IMR-90 (cell line): ENCODE measurements around the gene CDKL1. TPM values are rescaled to one million over a fixed set of nuclear protein-coding genes. Genes with fewer than 3 reads are reported as not detected.

Experiments used
- ATAC-seq: fragments of 200-7000 bp; cut with Tn5 transposase; 2 replicates; pipeline ENCODE4 v1.9.1; 2020; ENCODE audit warnings: low read depth, mild to moderate bottlenecking, moderate library complexity
- BruUV-seq: library from RNA; stranded (reverse); fragments of 400-500 nt; replicated peaks from 2 replicates; lab custom pipeline; 2021; lab: Mats Ljungman, UMichigan
- CTCF ChIA-PET: fragments of 300-600 bp; formaldehyde crosslinking; extraction: SDS; loops from one replicate; lab custom pipeline; 2021; ENCODE audit warnings: antibody characterized with exemption; lab: Yijun Ruan, JAX
- POLR2A ChIA-PET: fragments of 300-600 bp; sonication (Branson Sonifier 250); formaldehyde crosslinking; loops from one replicate; lab custom pipeline; 2022; ENCODE audit warnings: antibody characterized with exemption; ENCODE audit not compliant: unreplicated experiment; lab: Charles Lee
- DNase-seq: peaks from one replicate; pipeline ENCODE4 v3.0.0; 2013
- H2AFZ ChIP-seq: replicated peaks from 2 replicates; pipeline ENCODE3; 2013; ENCODE audit warnings: low read length, mild to moderate bottlenecking; ENCODE audit not compliant: poor library complexity
- H2AK5ac ChIP-seq: 2 replicates; pipeline ENCODE4 v1.6.1; 2013; ENCODE audit warnings: low read depth, low read length, inconsistent platforms
- H2AK9ac ChIP-seq: replicated peaks from 2 replicates; pipeline ENCODE3; 2013; ENCODE audit warnings: mild to moderate bottlenecking, low read depth, low read length, moderate library complexity; ENCODE audit not compliant: poor library complexity
- H2BK120ac ChIP-seq: 2 replicates; pipeline ENCODE4 v1.6.1; 2013; ENCODE audit warnings: low read depth, low read length, inconsistent platforms
- H2BK15ac ChIP-seq: 3 replicates; pipeline ENCODE4 v1.6.1; 2013; ENCODE audit warnings: low read depth, low read length, inconsistent platforms
- H2BK20ac ChIP-seq: 2 replicates; pipeline ENCODE4 v1.6.1; 2013; ENCODE audit warnings: low read depth, mild to moderate bottlenecking, inconsistent platforms, low read length, moderate library complexity
- H2BK5ac ChIP-seq: 2 replicates; pipeline ENCODE4 v1.6.1; 2013; ENCODE audit warnings: mild to moderate bottlenecking, low read depth, low read length, inconsistent platforms; ENCODE audit not compliant: poor library complexity, severe bottlenecking
- H3K14ac ChIP-seq: replicated peaks from 2 replicates; pipeline ENCODE4 v1.6.1; 2013; ENCODE audit warnings: low read depth, low read length, inconsistent platforms
- H3K18ac ChIP-seq: 2 replicates; pipeline ENCODE4 v1.6.1; 2013; ENCODE audit warnings: low read depth, low read length, control low read depth
- H3K23ac ChIP-seq: 2 replicates; pipeline ENCODE4 v1.6.1; 2013; ENCODE audit warnings: low read depth, low read length, inconsistent platforms
- H3K27ac ChIP-seq: 2 replicates; pipeline ENCODE4 v1.5.1; 2013; ENCODE audit warnings: mild to moderate bottlenecking, control low read depth, low read length; ENCODE audit not compliant: insufficient read depth
- H3K27me3 ChIP-seq: 2 replicates; pipeline ENCODE4 v1.6.1; 2013; ENCODE audit warnings: low read length; ENCODE audit not compliant: control insufficient read depth, insufficient read depth
- H3K36me3 ChIP-seq: 2 replicates; pipeline ENCODE4 v1.6.1; 2013; ENCODE audit warnings: low read length, mixed read lengths; ENCODE audit not compliant: control insufficient read depth, insufficient read depth
- H3K4ac ChIP-seq: 2 replicates; pipeline ENCODE4 v1.6.1; 2013; ENCODE audit warnings: low read depth, low read length, inconsistent platforms
- H3K4me1 ChIP-seq: 2 replicates; pipeline ENCODE4 v1.6.1; 2013; ENCODE audit warnings: low read length, mixed read lengths; ENCODE audit not compliant: control insufficient read depth, insufficient read depth
- H3K4me2 ChIP-seq: 2 replicates; pipeline ENCODE4 v1.6.1; 2013; ENCODE audit warnings: low read depth, mild to moderate bottlenecking, control low read depth, low read length, moderate library complexity
- H3K4me3 ChIP-seq: 2 replicates; pipeline ENCODE4 v1.5.1; 2013; ENCODE audit warnings: low read depth, mild to moderate bottlenecking, control low read depth, low read length, moderate library complexity; ENCODE audit not compliant: insufficient read depth
- H3K56ac ChIP-seq: 2 replicates; pipeline ENCODE4 v1.6.1; 2013; ENCODE audit warnings: low read length, inconsistent platforms; ENCODE audit not compliant: insufficient read depth; ENCODE audit errors: extremely low read depth
- H3K79me1 ChIP-seq, 2 experiments: 2 replicates each; pipeline ENCODE4 v1.6.1; 2013; ENCODE audit warnings: low read length in 2 of 2, inconsistent platforms in 1 of 2, low read depth in 1 of 2
- H3K9ac ChIP-seq: 2 replicates; pipeline ENCODE4 v1.6.1; 2013; ENCODE audit warnings: low read depth, low read length, control low read depth
- H3K9me1 ChIP-seq: 2 replicates; pipeline ENCODE4 v1.6.1; 2013; ENCODE audit warnings: low read length, inconsistent platforms; ENCODE audit not compliant: insufficient read depth
- H3K9me3 ChIP-seq: 2 replicates; pipeline ENCODE4 v1.6.1; 2013; ENCODE audit warnings: low read length; ENCODE audit not compliant: control insufficient read depth, insufficient read depth
- H4K20me1 ChIP-seq: 2 replicates; pipeline ENCODE4 v1.6.1; 2013; ENCODE audit warnings: low read length, inconsistent platforms; ENCODE audit not compliant: insufficient read depth
- H4K5ac ChIP-seq: 2 replicates; pipeline ENCODE4 v1.6.1; 2013; ENCODE audit warnings: mild to moderate bottlenecking, low read depth, low read length, control low read depth
- H4K8ac ChIP-seq, 2 experiments: 2 replicates each; pipeline ENCODE4 v1.6.1; 2013; ENCODE audit warnings: low read depth in 2 of 2, low read length in 2 of 2, control low read depth in 1 of 2, inconsistent platforms in 1 of 2
- H4K91ac ChIP-seq: 2 replicates; pipeline ENCODE4 v1.6.1; 2013; ENCODE audit warnings: low read depth, low read length, inconsistent platforms; ENCODE audit not compliant: insufficient read depth
- CHD1 ChIP-seq: IDR thresholded peaks from 2 replicates; pipeline ENCODE4 v1.6.1; 2012; ENCODE audit warnings: low read depth, low read length, improper control_type of control experiment
- ELK1 ChIP-seq: fragments of 150-350 bp; IDR thresholded peaks from 2 replicates; pipeline ENCODE4 v1.6.1; 2016; ENCODE audit warnings: low read depth, mild to moderate bottlenecking, low read length, moderate library complexity, borderline replicate concordance
- FOS ChIP-seq: fragments of 150-350 bp; IDR thresholded peaks from 2 replicates; pipeline ENCODE4 v1.6.1; 2016; ENCODE audit warnings: low read depth, low read length
- MAZ ChIP-seq: IDR thresholded peaks from 2 replicates; pipeline ENCODE4 v1.6.1; 2012; ENCODE audit warnings: low read depth, mild to moderate bottlenecking, low read length, improper control_type of control experiment, moderate library complexity, borderline replicate concordance
- MXI1 ChIP-seq: IDR thresholded peaks from 2 replicates; pipeline ENCODE4 v1.6.1; 2012; ENCODE audit warnings: low read depth, mild to moderate bottlenecking, low read length, moderate library complexity, borderline replicate concordance
- POLR2A ChIP-seq: IDR thresholded peaks from 2 replicates; pipeline ENCODE4 v1.6.1; 2012; ENCODE audit warnings: mild to moderate bottlenecking, low read depth, low read length
- RAD21 ChIP-seq: IDR thresholded peaks from 2 replicates; pipeline ENCODE4 v1.6.1; 2012; ENCODE audit warnings: low read length, improper control_type of control experiment
- RCOR1 ChIP-seq: IDR thresholded peaks from 2 replicates; pipeline ENCODE4 v1.6.1; 2012; ENCODE audit warnings: mild to moderate bottlenecking, low read length, improper control_type of control experiment; ENCODE audit not compliant: insufficient replicate concordance
- RFX5 ChIP-seq: IDR thresholded peaks from 2 replicates; pipeline ENCODE4 v1.8.0; 2012; ENCODE audit warnings: low read depth, mild to moderate bottlenecking, low read length, moderate library complexity
- SMC3 ChIP-seq: fragments of 150-350 bp; IDR thresholded peaks from 2 replicates; pipeline ENCODE4 v1.6.1; 2016; ENCODE audit warnings: low read depth, mild to moderate bottlenecking, antibody characterized with exemption, low read length, moderate library complexity
- WGBS, 2 experiments: methylation state at CpG; one replicate each; pipeline versions ENCODE4 v1.1.5 to v1.1.7; 2013; ENCODE audit warnings: missing lambda C conversion rate in 2 of 2; ENCODE audit not compliant: insufficient read length in 1 of 2; ENCODE audit errors: extremely low coverage in 2 of 2; 5-methylcytosine and 5-hydroxymethylcytosine counted together
- dilution Hi-C: fragments of 300-500 bp; cut with HindIII; formaldehyde crosslinking; loops from one replicate; pipeline ENCODE4 v1.14.3; 2018; ENCODE audit warnings: low sequenced_read_pairs; ENCODE audit not compliant: unreplicated experiment
- in situ Hi-C: fragments of 300-500 bp; cut with MboI; formaldehyde crosslinking; loops from 3 replicates; pipeline ENCODE4 v1.14.3; 2019; ENCODE audit warnings: low sequenced_read_pairs, inconsistent platforms, mixed read lengths
- intact Hi-C: fragments of 100-400 bp; cut with micrococcal nuclease; formaldehyde crosslinking; loops from 2 replicates; pipeline ENCODE4 v1.10.0; 2022
- polyA plus RNA-seq, 3 experiments: library from polyadenylated mRNA; depleted of rRNA; stranded (reverse); fragments of >200 nt; gene quantifications; 2 replicates each; pipeline ENCODE4 v1.2.3, GENCODE V29; 2012; ENCODE audit warnings: low replicate concordance in 1 of 3
- total RNA-seq: library from RNA; depleted of rRNA; stranded (reverse); fragments of >200 nt; gene quantifications from 2 replicates; pipeline ENCODE4 v1.2.3, GENCODE V29; 2012
- TF ChIP-seq, protein P1 (sequence below): conservative IDR thresholded peaks from 2 replicates; pipeline ENCODE4 v1.5.1; 2012; ENCODE audit warnings: mild to moderate bottlenecking, low read depth, low read length, improper control_type of control experiment

Gene CDKL1
- total and polyA plus RNA-seq, 2 of the 4 experiments (the other 2 are of a cell fraction) = 1.9 to 3.8 TPM

GRCh38 chr14:50344116-50344775 lies 52.4 kb downstream of the CDKL1 start:
- Histone ChIP-seq H3K9me1 (peaks cover 13% of the 10 kb centered on the region), H2BK20ac (peak overlapping the region; percentile 92), H4K91ac (peak overlapping the region; percentile 84), H4K20me1 (no peaks in the 10 kb centered on the region), H3K79me1 (peaks cover 0 to 20% of the 10 kb centered on the region in 2 experiments; a peak in 1 of 4 replicates), H3K4me2 (no peak overlapping the region), H2AFZ (no peak overlapping the region), H4K5ac (peak overlapping the region; percentile 54; the same call in 1 of the 2 replicates), H2AK5ac (peak overlapping the region; percentile 71), H3K4me3 (no peak overlapping the region), H3K27me3 (no peaks in the 10 kb centered on the region), H3K4ac (peak overlapping the region; percentile 81), H3K27ac (peak overlapping the region; percentile 93; the same call in 1 of the 2 replicates), H3K56ac (peak overlapping the region; percentile 65; the same call in 1 of the 2 replicates), H2BK120ac (peak overlapping the region; percentile 81), H2AK9ac (peak overlapping the region; percentile 47), H3K14ac (peak overlapping the region; percentile 51), H4K8ac (peak overlapping the region in 1 of 2 experiments; percentile 62; a peak in 2 of 4 replicates), H3K9me3 (no peaks in the 10 kb centered on the region), H3K9ac (no peak overlapping the region), H3K4me1 (peaks cover 22% of the 10 kb centered on the region), H2BK15ac (peak overlapping the region; percentile 57; the same call in 1 of the 3 replicates), H3K18ac (peak overlapping the region; percentile 70; the same call in 1 of the 2 replicates), H2BK5ac (peak overlapping the region; percentile 45), H3K23ac (peak overlapping the region; percentile 61; the same call in 1 of the 2 replicates), H3K36me3 (no peaks in the 10 kb centered on the region)
- POLR2A ChIA-PET = interaction anchor here (0.8 kb wide), 1 partner anchor 9 kb away, joined by 9 read pairs; no protein-coding TSS in a partner anchor
- 100% methylated on average over 2 of the region's 7 CpGs; no CpG with 5 or more reads in 1 of the 2 experiments for WGBS, 2 experiments
- in situ Hi-C loops = no loop called here
- DNase-seq (peak; percentile 63), ATAC-seq (no peak)
- CTCF ChIA-PET = interaction anchor here (1.5 to 1.8 kb wide), 2 partner anchors 23 to 59 kb away, joined by 4 to 6 read pairs; no protein-coding TSS in a partner anchor
- no TSS peak for BruUV-seq
- intact Hi-C loops = loop anchor here (2.0 kb wide), 1 partner anchor 53 kb away; the partner anchor contains the start of gene CDKL1
- dilution Hi-C loops = no loop called here
- TF ChIP-seq, protein P1, sequence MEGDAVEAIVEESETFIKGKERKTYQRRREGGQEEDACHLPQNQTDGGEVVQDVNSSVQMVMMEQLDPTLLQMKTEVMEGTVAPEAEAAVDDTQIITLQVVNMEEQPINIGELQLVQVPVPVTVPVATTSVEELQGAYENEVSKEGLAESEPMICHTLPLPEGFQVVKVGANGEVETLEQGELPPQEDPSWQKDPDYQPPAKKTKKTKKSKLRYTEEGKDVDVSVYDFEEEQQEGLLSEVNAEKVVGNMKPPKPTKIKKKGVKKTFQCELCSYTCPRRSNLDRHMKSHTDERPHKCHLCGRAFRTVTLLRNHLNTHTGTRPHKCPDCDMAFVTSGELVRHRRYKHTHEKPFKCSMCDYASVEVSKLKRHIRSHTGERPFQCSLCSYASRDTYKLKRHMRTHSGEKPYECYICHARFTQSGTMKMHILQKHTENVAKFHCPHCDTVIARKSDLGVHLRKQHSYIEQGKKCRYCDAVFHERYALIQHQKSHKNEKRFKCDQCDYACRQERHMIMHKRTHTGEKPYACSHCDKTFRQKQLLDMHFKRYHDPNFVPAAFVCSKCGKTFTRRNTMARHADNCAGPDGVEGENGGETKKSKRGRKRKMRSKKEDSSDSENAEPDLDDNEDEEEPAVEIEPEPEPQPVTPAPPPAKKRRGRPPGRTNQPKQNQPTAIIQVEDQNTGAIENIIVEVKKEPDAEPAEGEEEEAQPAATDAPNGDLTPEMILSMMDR = no peak
- TF ChIP-seq RAD21 (no peak), MAZ (no peak), CHD1 (no peak), SMC3 (no peak), RCOR1 (no peak), FOS (no peak), POLR2A (no peak), MXI1 (no peak), ELK1 (no peak), RFX5 (no peak)
